ENCODE data around the gene KCNIP2.

The KCNIP2 gene

DNA sequence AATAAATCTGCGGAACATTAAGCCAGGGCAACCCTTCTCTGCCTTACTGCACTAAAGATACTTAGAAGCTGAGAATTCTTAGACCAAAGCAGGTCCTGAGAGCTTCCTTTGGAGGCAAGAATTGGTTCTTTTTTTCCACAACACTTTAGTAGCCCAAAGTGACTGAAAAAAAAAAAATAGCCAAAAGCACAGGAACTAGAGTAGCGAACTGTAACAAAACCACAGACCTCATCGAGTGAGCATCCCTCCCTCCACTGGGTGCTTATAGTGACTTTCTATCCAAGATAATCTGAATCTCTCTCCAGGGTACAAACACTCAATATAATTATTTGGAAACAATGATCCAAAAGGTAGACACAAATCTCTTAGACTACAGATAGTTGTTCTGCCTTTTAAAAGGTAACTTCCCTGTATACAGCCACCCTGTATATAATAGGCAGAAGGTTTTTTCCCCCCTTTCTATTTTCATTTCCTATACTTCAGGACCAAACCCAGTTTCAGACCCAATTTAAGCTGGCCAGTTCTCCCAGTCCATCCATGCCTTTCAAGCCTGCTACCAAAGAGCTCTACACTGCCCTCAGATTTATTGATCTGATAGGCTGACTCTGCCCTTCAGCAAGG lies 31.6 kb upstream of the KCNIP2 start:
- no peak for DNase-seq
- no peaks in the 10 kb centered on the region for H3K4me1 ChIP-seq
- TF ChIP-seq, protein P1, sequence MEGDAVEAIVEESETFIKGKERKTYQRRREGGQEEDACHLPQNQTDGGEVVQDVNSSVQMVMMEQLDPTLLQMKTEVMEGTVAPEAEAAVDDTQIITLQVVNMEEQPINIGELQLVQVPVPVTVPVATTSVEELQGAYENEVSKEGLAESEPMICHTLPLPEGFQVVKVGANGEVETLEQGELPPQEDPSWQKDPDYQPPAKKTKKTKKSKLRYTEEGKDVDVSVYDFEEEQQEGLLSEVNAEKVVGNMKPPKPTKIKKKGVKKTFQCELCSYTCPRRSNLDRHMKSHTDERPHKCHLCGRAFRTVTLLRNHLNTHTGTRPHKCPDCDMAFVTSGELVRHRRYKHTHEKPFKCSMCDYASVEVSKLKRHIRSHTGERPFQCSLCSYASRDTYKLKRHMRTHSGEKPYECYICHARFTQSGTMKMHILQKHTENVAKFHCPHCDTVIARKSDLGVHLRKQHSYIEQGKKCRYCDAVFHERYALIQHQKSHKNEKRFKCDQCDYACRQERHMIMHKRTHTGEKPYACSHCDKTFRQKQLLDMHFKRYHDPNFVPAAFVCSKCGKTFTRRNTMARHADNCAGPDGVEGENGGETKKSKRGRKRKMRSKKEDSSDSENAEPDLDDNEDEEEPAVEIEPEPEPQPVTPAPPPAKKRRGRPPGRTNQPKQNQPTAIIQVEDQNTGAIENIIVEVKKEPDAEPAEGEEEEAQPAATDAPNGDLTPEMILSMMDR (IDR thresholded peaks at IDR 0.05; ENCODE audit: low read depth, low read length) = no peak
- H3K4me3 ChIP-seq (ENCODE audit: low read depth, low read length) = no peak overlapping the region
- no peaks in the 10 kb centered on the region for H3K9me3 ChIP-seq
- H3K27me3 ChIP-seq = no peaks in the 10 kb centered on the region
- H3K36me3 ChIP-seq = no peaks in the 10 kb centered on the region

DNA sequence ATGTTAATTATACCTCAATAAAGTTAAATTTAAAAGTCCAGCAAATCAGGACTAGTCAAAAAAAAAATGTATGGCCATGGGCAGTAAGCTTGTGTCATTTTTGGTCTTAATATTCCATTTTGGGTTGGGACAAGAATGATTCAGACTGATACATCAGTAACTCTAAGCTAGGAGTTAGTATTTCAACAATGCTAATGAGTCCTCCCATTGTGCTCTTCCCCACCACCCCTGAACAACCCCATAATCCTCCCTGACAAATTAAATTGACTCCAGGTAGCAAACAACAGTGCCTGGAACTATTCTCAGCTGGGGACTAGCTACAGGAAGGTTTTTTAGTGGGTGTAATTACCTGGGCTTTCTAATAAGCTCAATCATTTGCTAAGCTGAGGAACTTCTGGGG lies 30.7 kb upstream of the KCNIP2 start:
- H3K27me3 ChIP-seq = no peaks in the 10 kb centered on the region
- H3K4me1 ChIP-seq = no peaks in the 10 kb centered on the region
- no peaks in the 10 kb centered on the region for H3K36me3 ChIP-seq
- no peaks in the 10 kb centered on the region for H3K9me3 ChIP-seq
- TF ChIP-seq, protein P1 (IDR thresholded peaks at IDR 0.05; ENCODE audit: low read depth, low read length) = no peak
- H3K4me3 ChIP-seq (ENCODE audit: low read depth, low read length) = no peak overlapping the region
- DNase-seq = no peak

DNA sequence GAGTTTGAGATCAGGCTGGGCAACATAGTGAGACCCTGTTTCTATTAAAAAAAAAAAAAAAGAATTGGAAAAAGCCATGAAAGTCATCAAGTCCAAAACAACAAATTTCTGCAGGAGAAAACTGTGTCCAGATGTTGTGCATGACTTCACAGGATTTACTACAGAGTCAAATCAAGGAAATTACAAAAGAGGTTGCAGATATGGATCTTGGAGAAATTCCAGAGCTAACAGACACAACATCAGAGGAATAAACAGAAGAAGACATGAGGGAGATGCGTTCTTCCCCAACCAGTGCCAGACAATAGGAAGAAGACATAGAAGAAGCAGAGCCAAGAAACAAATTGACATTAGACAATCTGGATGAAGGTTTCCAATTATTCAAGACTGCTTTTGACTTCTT lies 24.3 kb upstream of the KCNIP2 start:
- H3K4me1 ChIP-seq = no peaks in the 10 kb centered on the region
- no peaks in the 10 kb centered on the region for H3K36me3 ChIP-seq
- no peak overlapping the region for H3K4me3 ChIP-seq (ENCODE audit: low read depth, low read length)
- DNase-seq = no peak
- no peaks in the 10 kb centered on the region for H3K27me3 ChIP-seq
- no peaks in the 10 kb centered on the region for H3K9me3 ChIP-seq
- TF ChIP-seq, protein P1 (IDR thresholded peaks at IDR 0.05; ENCODE audit: low read depth, low read length) = no peak

DNA sequence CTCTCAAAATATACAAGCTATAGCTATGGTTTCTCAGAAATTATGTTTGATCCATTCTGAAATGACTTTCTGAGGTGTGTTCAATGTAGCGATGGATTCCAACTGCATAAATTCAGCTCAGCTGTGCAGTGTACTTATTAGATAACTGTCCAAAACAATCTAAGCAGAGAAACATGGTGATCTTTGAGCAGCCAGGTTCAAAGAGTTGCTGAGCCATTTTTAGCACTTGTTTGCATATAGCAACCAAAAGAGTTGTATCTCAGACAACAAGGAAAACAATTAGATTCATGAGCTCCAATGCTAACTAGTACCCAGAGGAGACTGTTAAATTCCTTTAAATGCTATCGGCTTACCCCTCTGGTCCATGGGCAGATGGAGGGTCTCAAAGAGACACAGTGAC lies 15.9 kb upstream of the KCNIP2 start:
- H3K9me3 ChIP-seq = no peaks in the 10 kb centered on the region
- no peaks in the 10 kb centered on the region for H3K27me3 ChIP-seq
- H3K4me1 ChIP-seq = no peaks in the 10 kb centered on the region; the same call in 1 of the 2 replicates
- no peaks in the 10 kb centered on the region for H3K36me3 ChIP-seq
- DNase-seq = no peak
- no peak overlapping the region for H3K4me3 ChIP-seq (ENCODE audit: low read depth, low read length)
- TF ChIP-seq, protein P1 (IDR thresholded peaks at IDR 0.05; ENCODE audit: low read depth, low read length) = no peak

DNA sequence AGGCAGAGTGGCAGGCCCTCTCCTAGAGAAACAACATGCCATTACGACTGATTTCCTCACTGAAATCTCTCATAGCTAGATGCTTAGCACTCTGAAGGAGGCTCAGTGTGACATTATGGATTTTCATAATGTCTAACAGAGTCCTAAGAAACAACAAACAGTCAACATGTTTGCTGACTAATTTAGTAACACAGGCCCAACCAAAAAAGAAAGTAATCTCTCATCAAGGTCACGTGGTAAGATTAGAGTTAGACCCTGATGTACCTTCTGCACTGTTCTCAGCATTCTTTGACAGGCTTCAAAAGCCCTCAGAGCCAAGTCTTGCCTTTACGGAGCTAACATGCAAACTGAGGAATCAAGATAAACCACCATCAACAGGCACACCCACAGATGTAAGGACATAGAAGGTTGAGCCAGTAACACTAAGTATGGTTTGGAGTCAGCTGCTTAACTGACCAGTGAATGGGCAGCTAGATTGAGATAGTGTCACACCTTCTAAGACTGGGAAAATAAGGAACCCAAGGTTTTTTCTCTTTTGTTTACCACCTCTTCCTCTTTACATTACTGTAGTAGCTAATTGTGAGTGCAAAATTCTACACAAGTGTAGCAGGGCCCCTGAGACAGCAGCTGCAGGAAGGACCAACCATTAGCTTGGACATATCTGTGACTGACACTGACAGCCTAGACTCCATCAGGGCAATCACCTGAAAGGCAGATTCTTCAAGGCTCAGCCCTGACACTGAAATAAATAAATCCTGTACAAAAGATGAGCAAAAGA lies 15.3 kb upstream of the KCNIP2 start:
- H3K36me3 ChIP-seq = no peaks in the 10 kb centered on the region
- no peak overlapping the region for H3K4me3 ChIP-seq (ENCODE audit: low read depth, low read length)
- H3K9me3 ChIP-seq = no peaks in the 10 kb centered on the region
- DNase-seq = no peak
- H3K27me3 ChIP-seq = no peaks in the 10 kb centered on the region
- no peaks in the 10 kb centered on the region; the same call in 1 of the 2 replicates for H3K4me1 ChIP-seq
- TF ChIP-seq, protein P1 (IDR thresholded peaks at IDR 0.05; ENCODE audit: low read depth, low read length) = no peak
